Measurements from ENCODE around the gene HDAC4.

Gene HDAC4

GRCh38 chr2:239227661-239228371 lies 173.0 kb downstream of the HDAC4 start:
- DNase-seq: no peak

- DNase-seq: no peak
These were observed 173.9 kb downstream of the HDAC4 start for GRCh38 chr2:239226677-239227581.

- no peak for DNase-seq
These were observed 174.8 kb downstream of the HDAC4 start for GRCh38 chr2:239225871-239226561.

- DNase-seq: no peak
These were observed 175.4 kb downstream of the HDAC4 start for GRCh38 chr2:239225371-239225851.

GRCh38 chr2:239224955-239225354 lies 175.9 kb downstream of the HDAC4 start:
- no peak for DNase-seq

GRCh38 chr2:239224199-239224570 lies 176.6 kb downstream of the HDAC4 start:
- DNase-seq: no peak

GRCh38 chr2:239223310-239224198 lies 177.3 kb downstream of the HDAC4 start:
- no peak for DNase-seq

- no peak for DNase-seq
These were observed 178.0 kb downstream of the HDAC4 start for GRCh38 chr2:239222706-239223309.

- DNase-seq: no peak
These were observed 178.5 kb downstream of the HDAC4 start for GRCh38 chr2:239222312-239222660.

- no peak for DNase-seq
These were observed 179.8 kb downstream of the HDAC4 start for GRCh38 chr2:239220981-239221396.

GRCh38 chr2:239220341-239220740 lies 180.5 kb downstream of the HDAC4 start:
- DNase-seq: no peak

GRCh38 chr2:239216614-239217273 lies 184.1 kb downstream of the HDAC4 start:
- no peak for DNase-seq

GRCh38 chr2:239215988-239216613 lies 184.7 kb downstream of the HDAC4 start:
- no peak for DNase-seq

- DNase-seq: no peak
These were observed 185.5 kb downstream of the HDAC4 start for GRCh38 chr2:239215136-239215925.

- DNase-seq: no peak
These were observed 186.1 kb downstream of the HDAC4 start for GRCh38 chr2:239214725-239215124.

- DNase-seq: no peak
These were observed 187.1 kb downstream of the HDAC4 start for GRCh38 chr2:239213643-239214101.

- DNase-seq: no peak
These were observed 187.7 kb downstream of the HDAC4 start for GRCh38 chr2:239212929-239213642.

GRCh38 chr2:239212121-239212928 lies 188.5 kb downstream of the HDAC4 start:
- DNase-seq: no peak

Data from activated gamma-delta T cell treated with Interleukin-2 at 50 U/mL for 16 hours (primary cell).